WTC11 (cell line): ENCODE results near the gene OAT. TPM values are rescaled to one million over a fixed set of nuclear protein-coding genes. Genes with fewer than 3 reads are reported as not detected.

Experiments
- ARID4B ChIP-seq: sonication (generic); formaldehyde crosslinking; IDR thresholded peaks from 2 replicates; pipeline ENCODE4 v1.8.0; 2023; ENCODE audit warnings: missing genetic modification reagents, mild to moderate bottlenecking, borderline replicate concordance
- CREM ChIP-seq: sonication (generic); formaldehyde crosslinking; IDR thresholded peaks from 2 replicates; pipeline ENCODE4 v1.8.1; 2022; ENCODE audit warnings: mild to moderate bottlenecking, missing genetic modification reagents, moderate library complexity
- FOXJ3 ChIP-seq: sonication (generic); formaldehyde crosslinking; IDR thresholded peaks from 2 replicates; pipeline ENCODE4 v1.9.0; 2021; ENCODE audit warnings: missing genetic modification reagents, mild to moderate bottlenecking, borderline replicate concordance
- FOXP1 ChIP-seq: sonication (generic); formaldehyde crosslinking; IDR thresholded peaks from 2 replicates; pipeline ENCODE4 v1.8.0; 2022; ENCODE audit warnings: missing genetic modification reagents, mild to moderate bottlenecking, moderate library complexity, borderline replicate concordance
- GABPB1 ChIP-seq: sonication (generic); formaldehyde crosslinking; IDR thresholded peaks from 2 replicates; pipeline ENCODE4 v1.8.1; 2023; ENCODE audit warnings: mild to moderate bottlenecking, missing genetic modification reagents
- IRF2 ChIP-seq: sonication (generic); formaldehyde crosslinking; IDR thresholded peaks from 2 replicates; pipeline ENCODE4 v1.8.0; 2022; ENCODE audit warnings: low read depth, missing genetic modification reagents, borderline replicate concordance
- JAZF1 ChIP-seq: fragments of 250-450 bp; sonication (Bioruptor Pico); IDR thresholded peaks from 2 replicates; pipeline ENCODE4 v1.9.0; 2021; ENCODE audit warnings: moderate library complexity, mild to moderate bottlenecking, inconsistent platforms
- KAT7 ChIP-seq: sonication (generic); formaldehyde crosslinking; IDR thresholded peaks from 2 replicates; pipeline ENCODE4 v1.8.1; 2023; ENCODE audit warnings: missing genetic modification reagents, mild to moderate bottlenecking, borderline replicate concordance
- NR1H2 ChIP-seq: sonication (generic); formaldehyde crosslinking; IDR thresholded peaks from 2 replicates; pipeline ENCODE4 v1.9.0; 2021; ENCODE audit warnings: mild to moderate bottlenecking, moderate library complexity, missing genetic modification reagents
- RORB ChIP-seq: fragments of 250-450 bp; sonication (Bioruptor Pico); IDR thresholded peaks from 2 replicates; pipeline ENCODE4 v1.9.0; 2021; ENCODE audit warnings: mild to moderate bottlenecking
- TEAD4 ChIP-seq: sonication (generic); formaldehyde crosslinking; IDR thresholded peaks from 2 replicates; pipeline ENCODE4 v1.8.0; 2022; ENCODE audit warnings: mild to moderate bottlenecking, missing genetic modification reagents
- TP53 ChIP-seq: sonication (generic); formaldehyde crosslinking; IDR thresholded peaks from 2 replicates; pipeline ENCODE4 v1.8.1; 2023; ENCODE audit warnings: mild to moderate bottlenecking, missing genetic modification reagents
- USF1 ChIP-seq: sonication (generic); formaldehyde crosslinking; IDR thresholded peaks from 2 replicates; pipeline ENCODE4 v1.8.0; 2022; ENCODE audit warnings: mild to moderate bottlenecking, missing genetic modification reagents
- USF2 ChIP-seq: sonication (generic); formaldehyde crosslinking; IDR thresholded peaks from 2 replicates; pipeline ENCODE4 v1.8.1; 2023; ENCODE audit warnings: mild to moderate bottlenecking, missing genetic modification reagents, moderate library complexity
- ZNF121 ChIP-seq: sonication (generic); formaldehyde crosslinking; IDR thresholded peaks from 2 replicates; pipeline ENCODE4 v1.8.0; 2023; ENCODE audit warnings: missing genetic modification reagents
- ZNF512 ChIP-seq: sonication (generic); formaldehyde crosslinking; IDR thresholded peaks from 2 replicates; pipeline ENCODE4 v1.8.1; 2022; ENCODE audit warnings: missing genetic modification reagents, borderline replicate concordance
- ZNF532 ChIP-seq: fragments of 250-450 bp; sonication (Bioruptor Pico); IDR thresholded peaks from 2 replicates; pipeline ENCODE4 v1.9.0; 2021; ENCODE audit warnings: mild to moderate bottlenecking, borderline replicate concordance
- total RNA-seq: library from RNA; stranded (reverse); gene quantifications from 3 replicates; pipeline ENCODE4 v1.2.3, GENCODE V29; 2021
- TF ChIP-seq, protein P1 (sequence below): sonication (generic); formaldehyde crosslinking; IDR thresholded peaks from 2 replicates; pipeline ENCODE4 v1.8.0; 2022; ENCODE audit warnings: mild to moderate bottlenecking, missing genetic modification reagents
- TF ChIP-seq, protein P2 (sequence below): sonication (generic); formaldehyde crosslinking; IDR thresholded peaks from 2 replicates; pipeline ENCODE4 v1.8.0; 2023; ENCODE audit warnings: mild to moderate bottlenecking, missing genetic modification reagents

The OAT gene
- total RNA-seq, 1 experiment from 2014 or later, result 117 TPM

- TF ChIP-seq, protein P1, sequence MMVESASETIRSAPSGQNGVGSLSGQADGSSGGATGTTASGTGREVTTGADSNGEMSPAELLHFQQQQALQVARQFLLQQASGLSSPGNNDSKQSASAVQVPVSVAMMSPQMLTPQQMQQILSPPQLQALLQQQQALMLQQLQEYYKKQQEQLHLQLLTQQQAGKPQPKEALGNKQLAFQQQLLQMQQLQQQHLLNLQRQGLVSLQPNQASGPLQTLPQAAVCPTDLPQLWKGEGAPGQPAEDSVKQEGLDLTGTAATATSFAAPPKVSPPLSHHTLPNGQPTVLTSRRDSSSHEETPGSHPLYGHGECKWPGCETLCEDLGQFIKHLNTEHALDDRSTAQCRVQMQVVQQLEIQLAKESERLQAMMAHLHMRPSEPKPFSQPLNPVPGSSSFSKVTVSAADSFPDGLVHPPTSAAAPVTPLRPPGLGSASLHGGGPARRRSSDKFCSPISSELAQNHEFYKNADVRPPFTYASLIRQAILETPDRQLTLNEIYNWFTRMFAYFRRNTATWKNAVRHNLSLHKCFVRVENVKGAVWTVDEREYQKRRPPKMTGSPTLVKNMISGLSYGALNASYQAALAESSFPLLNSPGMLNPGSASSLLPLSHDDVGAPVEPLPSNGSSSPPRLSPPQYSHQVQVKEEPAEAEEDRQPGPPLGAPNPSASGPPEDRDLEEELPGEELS (CRISPR knock-in tag), result 0 out of 2 replicates have a peak, but pooled peaks have one; percentile 43
- TF ChIP-seq USF2 (CRISPR knock-in tag), result peak; percentile 18; the same call in 1 of the 2 replicates
- TF ChIP-seq NR1H2, result no peak
- TF ChIP-seq FOXJ3 (CRISPR knock-in tag), result no peak
- peak; percentile 72; the same call in 1 of the 2 replicates for TF ChIP-seq TP53 (CRISPR knock-in tag)
- no peak for TF ChIP-seq JAZF1 (CRISPR knock-in tag)
- TF ChIP-seq KAT7 (CRISPR knock-in tag), result 0 out of 2 replicates have a peak, but pooled peaks have one; percentile 43
- TF ChIP-seq RORB (CRISPR knock-in tag), result no peak
- peak; percentile 71; the same call in 1 of the 2 replicates for TF ChIP-seq ZNF121 (CRISPR knock-in tag)
- no peak for TF ChIP-seq CREM (CRISPR knock-in tag)
- TF ChIP-seq TEAD4 (CRISPR knock-in tag), result no peak
- TF ChIP-seq, protein P2, sequence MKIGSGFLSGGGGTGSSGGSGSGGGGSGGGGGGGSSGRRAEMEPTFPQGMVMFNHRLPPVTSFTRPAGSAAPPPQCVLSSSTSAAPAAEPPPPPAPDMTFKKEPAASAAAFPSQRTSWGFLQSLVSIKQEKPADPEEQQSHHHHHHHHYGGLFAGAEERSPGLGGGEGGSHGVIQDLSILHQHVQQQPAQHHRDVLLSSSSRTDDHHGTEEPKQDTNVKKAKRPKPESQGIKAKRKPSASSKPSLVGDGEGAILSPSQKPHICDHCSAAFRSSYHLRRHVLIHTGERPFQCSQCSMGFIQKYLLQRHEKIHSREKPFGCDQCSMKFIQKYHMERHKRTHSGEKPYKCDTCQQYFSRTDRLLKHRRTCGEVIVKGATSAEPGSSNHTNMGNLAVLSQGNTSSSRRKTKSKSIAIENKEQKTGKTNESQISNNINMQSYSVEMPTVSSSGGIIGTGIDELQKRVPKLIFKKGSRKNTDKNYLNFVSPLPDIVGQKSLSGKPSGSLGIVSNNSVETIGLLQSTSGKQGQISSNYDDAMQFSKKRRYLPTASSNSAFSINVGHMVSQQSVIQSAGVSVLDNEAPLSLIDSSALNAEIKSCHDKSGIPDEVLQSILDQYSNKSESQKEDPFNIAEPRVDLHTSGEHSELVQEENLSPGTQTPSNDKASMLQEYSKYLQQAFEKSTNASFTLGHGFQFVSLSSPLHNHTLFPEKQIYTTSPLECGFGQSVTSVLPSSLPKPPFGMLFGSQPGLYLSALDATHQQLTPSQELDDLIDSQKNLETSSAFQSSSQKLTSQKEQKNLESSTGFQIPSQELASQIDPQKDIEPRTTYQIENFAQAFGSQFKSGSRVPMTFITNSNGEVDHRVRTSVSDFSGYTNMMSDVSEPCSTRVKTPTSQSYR, result no peak
- peak; percentile 56; the same call in 1 of the 2 replicates for TF ChIP-seq FOXP1 (CRISPR knock-in tag)
- no peak for TF ChIP-seq ZNF532 (CRISPR knock-in tag)
- TF ChIP-seq USF1 (CRISPR knock-in tag), result no peak
- TF ChIP-seq IRF2 (CRISPR knock-in tag), result no peak
- no peak for TF ChIP-seq GABPB1 (CRISPR knock-in tag)
- TF ChIP-seq ZNF512 (CRISPR knock-in tag), result no peak
- TF ChIP-seq ARID4B, result no peak
These were observed 43.1 kb upstream of the OAT start, which contains the start of gene LHPP (continued) for GRCh38 chr10:124461642-124462347.
